Inflammatory macrophage (primary cell): Measurements from ENCODE around the gene UBE2F.
A peak's percentile ranks its signal among the peaks of the same experiment; 100 is the strongest.
"Not testable (repeated sequence)": the region's sequence is repeated elsewhere in the genome, so short reads cannot be mapped to it uniquely, and the experiment has no call there.

Experiments
- DNase-seq, 2 donors: peaks; one replicate each; pipeline ENCODE4 v3.0.0-alpha.2; 2020 to 2022

The UBE2F gene

GRCh38 chr2:238055841-238056240 lies 89.0 kb downstream of the UBE2F start:
- peak in 1 of 2 donors; percentile 5 for DNase-seq

- not testable (repeated sequence) for DNase-seq
Observed at GRCh38 chr2:238057696-238058575, 91.1 kb downstream of the UBE2F start.

- no peak for DNase-seq
Observed at GRCh38 chr2:238059505-238059904, 92.7 kb downstream of the UBE2F start.

GRCh38 chr2:238060096-238060541 lies 93.3 kb downstream of the UBE2F start:
- DNase-seq = peak in 1 of 2 donors; percentile 5

- peak; percentile 99 for DNase-seq
Observed at GRCh38 chr2:238060542-238061314, 93.9 kb downstream of the UBE2F start, which contains the start of gene SCLY. SCLY (plus strand) TSS chr2:238061001; CDS start chr2:238061055, 54 bp downstream.

- peak; percentile 3 to 6 for DNase-seq
Observed at GRCh38 chr2:238061315-238062202, 94.7 kb downstream of the UBE2F start.

- DNase-seq = no peak
Observed at GRCh38 chr2:238063414-238064189, 96.8 kb downstream of the UBE2F start.

- no peak for DNase-seq
Observed at GRCh38 chr2:238064376-238064775, 97.6 kb downstream of the UBE2F start.

GRCh38 chr2:238065071-238065846 lies 98.4 kb downstream of the UBE2F start:
- no peak for DNase-seq

- DNase-seq = no peak
Observed at GRCh38 chr2:238066218-238066617, 99.4 kb downstream of the UBE2F start.

GRCh38 chr2:238066718-238067117 lies 99.9 kb downstream of the UBE2F start:
- not testable (repeated sequence) for DNase-seq

GRCh38 chr2:238067939-238068338 lies 101.1 kb downstream of the UBE2F start:
- no peak for DNase-seq

GRCh38 chr2:238069021-238069709 lies 102.4 kb downstream of the UBE2F start:
- no peak for DNase-seq

GRCh38 chr2:238069877-238070276 lies 103.1 kb downstream of the UBE2F start:
- DNase-seq = no peak

- no peak for DNase-seq
Observed at GRCh38 chr2:238075397-238075796, 108.6 kb downstream of the UBE2F start.

GRCh38 chr2:238077292-238077691 lies 110.5 kb downstream of the UBE2F start:
- no peak for DNase-seq

- DNase-seq = no peak
Observed at GRCh38 chr2:238079874-238080327, 113.1 kb downstream of the UBE2F start.

GRCh38 chr2:238080518-238080917 lies 113.7 kb downstream of the UBE2F start:
- no peak for DNase-seq

GRCh38 chr2:238081150-238081549 lies 114.3 kb downstream of the UBE2F start:
- DNase-seq = no peak

- DNase-seq = no peak
Observed at GRCh38 chr2:238081561-238081960, 114.7 kb downstream of the UBE2F start.
